ENCODE results near the gene NGLY1. TPM values are rescaled to one million over a fixed set of nuclear protein-coding genes. Genes with fewer than 3 reads are reported as not detected.

Gene NGLY1
- total RNA-seq, 2 donors from 2014 or later = 39.5 to 40.4 TPM

GRCh38 chr3:25768851-25769250 lies 14.4 kb downstream of the NGLY1 start:
- Histone ChIP-seq H3K27me3 (ENCODE audit: control insufficient read depth, insufficient read depth, low read length, poor library complexity, severe bottlenecking) (no peaks in the 10 kb centered on the region), H3K36me3 (ENCODE audit: control insufficient read depth, insufficient read depth, low read length) (peaks cover 14% of the 10 kb centered on the region), H3K4me1 (ENCODE audit: control insufficient read depth, insufficient read depth, low read length) (no peaks in the 10 kb centered on the region), H3K9me3 (ENCODE audit: control insufficient read depth, low read length) (peaks cover 38% of the 10 kb centered on the region), H3K9ac (ENCODE audit: extremely low read depth, low read length, poor library complexity, severe bottlenecking) (no peak overlapping the region), H3K4me3 (ENCODE audit: low read length) (no peak overlapping the region), H3K27ac (ENCODE audit: low read depth, low read length) (no peak overlapping the region)
- TF ChIP-seq, protein P1, sequence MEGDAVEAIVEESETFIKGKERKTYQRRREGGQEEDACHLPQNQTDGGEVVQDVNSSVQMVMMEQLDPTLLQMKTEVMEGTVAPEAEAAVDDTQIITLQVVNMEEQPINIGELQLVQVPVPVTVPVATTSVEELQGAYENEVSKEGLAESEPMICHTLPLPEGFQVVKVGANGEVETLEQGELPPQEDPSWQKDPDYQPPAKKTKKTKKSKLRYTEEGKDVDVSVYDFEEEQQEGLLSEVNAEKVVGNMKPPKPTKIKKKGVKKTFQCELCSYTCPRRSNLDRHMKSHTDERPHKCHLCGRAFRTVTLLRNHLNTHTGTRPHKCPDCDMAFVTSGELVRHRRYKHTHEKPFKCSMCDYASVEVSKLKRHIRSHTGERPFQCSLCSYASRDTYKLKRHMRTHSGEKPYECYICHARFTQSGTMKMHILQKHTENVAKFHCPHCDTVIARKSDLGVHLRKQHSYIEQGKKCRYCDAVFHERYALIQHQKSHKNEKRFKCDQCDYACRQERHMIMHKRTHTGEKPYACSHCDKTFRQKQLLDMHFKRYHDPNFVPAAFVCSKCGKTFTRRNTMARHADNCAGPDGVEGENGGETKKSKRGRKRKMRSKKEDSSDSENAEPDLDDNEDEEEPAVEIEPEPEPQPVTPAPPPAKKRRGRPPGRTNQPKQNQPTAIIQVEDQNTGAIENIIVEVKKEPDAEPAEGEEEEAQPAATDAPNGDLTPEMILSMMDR (conservative IDR thresholded peaks at IDR 0.05) = no peak
- Mint-ChIP-seq H3K27ac (no peak overlapping the region), H3K9me3 (peaks cover 32% of the 10 kb centered on the region), H3K36me3 (ENCODE audit: low read depth) (peaks cover 69% of the 10 kb centered on the region), H3K27me3 (ENCODE audit: insufficient read depth) (peaks cover 2% of the 10 kb centered on the region), H3K4me3 (no peak overlapping the region), H3K4me1 (no peaks in the 10 kb centered on the region)
- no peak for DNase-seq
- WGBS, 2 experiments (ENCODE audit: insufficient coverage in 1 of 2, insufficient read length in 1 of 2) = 88 to 96% methylated on average over 6 of the region's 6 CpGs

DNA sequence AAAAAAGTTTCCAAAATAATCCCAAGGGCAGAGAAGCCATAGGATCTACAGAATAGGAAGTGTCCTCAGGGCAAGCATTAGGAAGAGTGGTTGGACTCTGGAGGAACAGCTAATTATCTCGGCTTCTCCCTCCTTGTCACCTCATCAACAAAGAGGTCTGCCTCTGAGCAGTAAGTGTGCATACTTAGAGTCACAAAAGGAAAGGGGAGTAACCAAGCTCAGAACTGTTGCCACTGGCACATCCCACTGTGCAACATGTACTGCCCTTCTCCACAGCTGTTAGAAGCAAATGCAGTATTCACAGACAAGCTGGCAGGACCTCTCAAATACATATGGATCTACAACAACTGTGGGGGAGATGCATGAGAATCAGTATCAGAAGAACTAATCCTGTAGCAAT lies 31.5 kb downstream of the NGLY1 start:
- Histone ChIP-seq H3K27ac (ENCODE audit: low read depth, low read length) (peak overlapping the region; percentile 39), H3K4me1 (ENCODE audit: control insufficient read depth, insufficient read depth, low read length) (peaks cover 13% of the 10 kb centered on the region), H3K9me3 (ENCODE audit: control insufficient read depth, low read length) (peaks cover 9% of the 10 kb centered on the region), H3K4me3 (ENCODE audit: low read length) (no peak overlapping the region), H3K9ac (ENCODE audit: extremely low read depth, low read length, poor library complexity, severe bottlenecking) (no peak overlapping the region), H3K36me3 (ENCODE audit: control insufficient read depth, insufficient read depth, low read length) (peaks cover 20% of the 10 kb centered on the region), H3K27me3 (ENCODE audit: control insufficient read depth, insufficient read depth, low read length, poor library complexity, severe bottlenecking) (no peaks in the 10 kb centered on the region)
- no peak for DNase-seq
- Mint-ChIP-seq H3K27me3 (ENCODE audit: insufficient read depth) (no peaks in the 10 kb centered on the region), H3K36me3 (ENCODE audit: low read depth) (peaks cover 31% of the 10 kb centered on the region), H3K27ac (peak overlapping the region; percentile 78), H3K9me3 (peaks cover 6% of the 10 kb centered on the region), H3K4me1 (peaks cover 37% of the 10 kb centered on the region), H3K4me3 (no peak overlapping the region)
- 92% methylated on average over 1 of the region's 1 CpG; no CpG with 5 or more reads in 1 of the 2 experiments for WGBS, 2 experiments (ENCODE audit: insufficient coverage in 1 of 2, insufficient read length in 1 of 2)
- TF ChIP-seq, protein P1 (conservative IDR thresholded peaks at IDR 0.05) = no peak

GRCh38 chr3:25751048-25751447 lies 32.2 kb downstream of the NGLY1 start:
- peaks cover 41% of the 10 kb centered on the region for H3K4me1 Mint-ChIP-seq
- peaks cover 9% of the 10 kb centered on the region for H3K9me3 ChIP-seq (ENCODE audit: control insufficient read depth, low read length)
- TF ChIP-seq, protein P1 (conservative IDR thresholded peaks at IDR 0.05) = no peak
- peaks cover 31% of the 10 kb centered on the region for H3K36me3 Mint-ChIP-seq (ENCODE audit: low read depth)
- H3K27me3 Mint-ChIP-seq (ENCODE audit: insufficient read depth) = no peaks in the 10 kb centered on the region
- H3K9ac ChIP-seq (ENCODE audit: extremely low read depth, low read length, poor library complexity, severe bottlenecking) = no peak overlapping the region
- H3K27ac ChIP-seq (ENCODE audit: low read depth, low read length) = no peak overlapping the region
- no peak for DNase-seq
- peaks cover 13% of the 10 kb centered on the region for H3K4me1 ChIP-seq (ENCODE audit: control insufficient read depth, insufficient read depth, low read length)
- H3K4me3 Mint-ChIP-seq = no peak overlapping the region
- no peaks in the 10 kb centered on the region for H3K27me3 ChIP-seq (ENCODE audit: control insufficient read depth, insufficient read depth, low read length, poor library complexity, severe bottlenecking)
- peaks cover 6% of the 10 kb centered on the region for H3K9me3 Mint-ChIP-seq
- H3K36me3 ChIP-seq (ENCODE audit: control insufficient read depth, insufficient read depth, low read length) = peaks cover 20% of the 10 kb centered on the region
- no peak overlapping the region for H3K4me3 ChIP-seq (ENCODE audit: low read length)
- WGBS, 2 experiments (ENCODE audit: insufficient coverage in 1 of 2, insufficient read length in 1 of 2) = 94 to 97% methylated on average over 3 of the region's 3 CpGs
- H3K27ac Mint-ChIP-seq = no peak overlapping the region
